BJ (cell line): ENCODE measurements around the gene DAD1. TPM values are rescaled to one million over a fixed set of nuclear protein-coding genes. Genes with fewer than 3 reads are reported as not detected.

Experiments
- CTCF ChIA-PET: fragments of 350-600 bp; formaldehyde crosslinking; extraction: SDS; loops from one replicate; lab custom pipeline; 2021; ENCODE audit warnings: antibody characterized with exemption, inconsistent platforms; lab: Yijun Ruan, JAX
- POLR2A ChIA-PET: fragments of 300-600 bp; sonication (Branson Sonifier 250); formaldehyde crosslinking; extraction: SDS; loops from one replicate; lab custom pipeline; 2021; ENCODE audit warnings: antibody characterized with exemption; lab: Charles Lee
- DNase-seq: peaks from one replicate; pipeline ENCODE4 v3.0.0-alpha.2; 2011; ENCODE audit warnings: low read depth
- H3K27me3 ChIP-seq: 2 replicates; pipeline ENCODE4 v1.6.0; 2011; ENCODE audit warnings: low read length; ENCODE audit not compliant: control insufficient read depth, insufficient read depth
- H3K36me3 ChIP-seq: 2 replicates; pipeline ENCODE4 v1.5.1; 2011; ENCODE audit warnings: low read length; ENCODE audit not compliant: control insufficient read depth, insufficient read depth
- H3K4me3 ChIP-seq: 2 replicates; pipeline ENCODE4 v1.5.1; 2011; ENCODE audit warnings: low read depth, mild to moderate bottlenecking, control low read depth, low read length
- polyA plus RNA-seq: library from polyadenylated mRNA; depleted of rRNA; stranded (reverse); fragments of >200 nt; gene quantifications from 2 replicates; pipeline ENCODE4 v1.2.3, GENCODE V29; 2011
- TF ChIP-seq, protein P1 (sequence below): IDR thresholded peaks from 2 replicates; pipeline ENCODE4 v1.5.1; 2011; ENCODE audit warnings: low read depth, mild to moderate bottlenecking, control low read depth, inconsistent platforms, low read length, moderate library complexity; ENCODE audit not compliant: insufficient read depth

Gene DAD1
- polyA plus RNA-seq, 1 experiment = 383 TPM

- TF ChIP-seq, protein P1, sequence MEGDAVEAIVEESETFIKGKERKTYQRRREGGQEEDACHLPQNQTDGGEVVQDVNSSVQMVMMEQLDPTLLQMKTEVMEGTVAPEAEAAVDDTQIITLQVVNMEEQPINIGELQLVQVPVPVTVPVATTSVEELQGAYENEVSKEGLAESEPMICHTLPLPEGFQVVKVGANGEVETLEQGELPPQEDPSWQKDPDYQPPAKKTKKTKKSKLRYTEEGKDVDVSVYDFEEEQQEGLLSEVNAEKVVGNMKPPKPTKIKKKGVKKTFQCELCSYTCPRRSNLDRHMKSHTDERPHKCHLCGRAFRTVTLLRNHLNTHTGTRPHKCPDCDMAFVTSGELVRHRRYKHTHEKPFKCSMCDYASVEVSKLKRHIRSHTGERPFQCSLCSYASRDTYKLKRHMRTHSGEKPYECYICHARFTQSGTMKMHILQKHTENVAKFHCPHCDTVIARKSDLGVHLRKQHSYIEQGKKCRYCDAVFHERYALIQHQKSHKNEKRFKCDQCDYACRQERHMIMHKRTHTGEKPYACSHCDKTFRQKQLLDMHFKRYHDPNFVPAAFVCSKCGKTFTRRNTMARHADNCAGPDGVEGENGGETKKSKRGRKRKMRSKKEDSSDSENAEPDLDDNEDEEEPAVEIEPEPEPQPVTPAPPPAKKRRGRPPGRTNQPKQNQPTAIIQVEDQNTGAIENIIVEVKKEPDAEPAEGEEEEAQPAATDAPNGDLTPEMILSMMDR = no peak
- DNase-seq = peak; percentile 77
- ChIA-PET POLR2A (no interaction called here), CTCF (interaction anchor here (0.8 to 2.0 kb wide), 3 partner anchors 9 to 20 kb away, joined by 3 to 6 read pairs (median 3); no protein-coding TSS in a partner anchor)
- H3K36me3 ChIP-seq = no peaks in the 10 kb centered on the region
- no peaks in the 10 kb centered on the region for H3K27me3 ChIP-seq
- no peak overlapping the region for H3K4me3 ChIP-seq
Measured at GRCh38 chr14:22536853-22537338, 52.1 kb downstream of the DAD1 start.

- Histone ChIP-seq H3K36me3 (no peaks in the 10 kb centered on the region), H3K27me3 (no peaks in the 10 kb centered on the region), H3K4me3 (no peak overlapping the region)
- ChIA-PET POLR2A (no interaction called here), CTCF (no interaction called here)
- DNase-seq = no peak
- TF ChIP-seq, protein P1 = no peak
Measured at GRCh38 chr14:22535916-22536315, 53.1 kb downstream of the DAD1 start.

DNA sequence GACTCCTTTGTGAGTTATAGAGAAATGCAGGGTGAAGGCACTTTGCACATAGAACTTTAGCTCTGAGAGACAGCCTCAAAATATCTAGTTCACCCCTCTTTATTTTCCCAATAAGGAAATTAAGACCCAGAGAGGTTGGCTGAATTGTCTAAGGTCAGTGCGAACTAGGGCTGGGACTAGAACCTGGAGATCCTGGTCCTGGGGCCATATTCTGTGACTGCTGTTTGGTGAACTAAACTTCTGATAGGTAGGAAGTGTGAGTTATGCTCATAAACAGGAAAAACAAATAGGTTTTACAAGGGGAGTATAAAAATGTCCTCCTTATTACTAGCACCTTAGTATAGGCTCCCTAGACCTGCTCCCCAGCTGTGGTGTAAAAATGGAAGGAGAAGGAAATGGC is 53.9 kb downstream of the DAD1 start:
- no peak for DNase-seq
- TF ChIP-seq, protein P1 = no peak
- H3K36me3 ChIP-seq = no peaks in the 10 kb centered on the region
- no peak overlapping the region for H3K4me3 ChIP-seq
- no peaks in the 10 kb centered on the region for H3K27me3 ChIP-seq
- ChIA-PET CTCF (interaction anchor here (1.0 kb wide), 1 partner anchor 143 kb away, joined by 4 read pairs; no protein-coding TSS in a partner anchor), POLR2A (no interaction called here)

DNA sequence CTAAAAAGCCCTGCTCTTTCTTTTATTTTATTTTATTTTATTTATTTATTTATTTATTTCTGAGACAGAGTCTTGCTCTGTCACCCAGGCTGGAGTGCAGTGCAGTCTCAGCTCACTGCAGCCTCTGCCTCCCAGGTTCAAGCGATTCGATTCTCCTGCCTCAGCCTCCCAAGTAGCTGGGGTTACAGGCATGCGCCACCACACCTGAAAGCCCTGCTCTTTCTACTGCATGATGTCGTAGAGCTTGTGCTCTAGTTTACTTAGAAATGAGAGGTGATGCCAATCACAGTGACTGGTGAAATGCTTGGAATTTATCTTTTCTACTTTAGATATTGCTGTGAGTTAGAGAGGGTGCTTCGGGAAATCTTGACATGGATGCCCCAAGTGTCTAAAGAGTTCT is 54.5 kb downstream of the DAD1 start:
- DNase-seq = no peak
- ChIA-PET POLR2A (no interaction called here), CTCF (interaction anchor here (0.7 to 1.1 kb wide), 3 partner anchors 8 to 142 kb away, joined by 3 to 4 read pairs (median 4); no protein-coding TSS in a partner anchor)
- Histone ChIP-seq H3K27me3 (no peaks in the 10 kb centered on the region), H3K4me3 (no peak overlapping the region), H3K36me3 (no peaks in the 10 kb centered on the region)
- TF ChIP-seq, protein P1 = no peak

GRCh38 chr14:22533739-22534359 is 55.2 kb downstream of the DAD1 start:
- CTCF ChIA-PET = interaction anchor here (0.7 to 1.1 kb wide), 3 partner anchors 9 to 14 kb away, joined by 3 to 4 read pairs (median 3); no protein-coding TSS in a partner anchor
- DNase-seq = no peak
- Histone ChIP-seq H3K4me3 (no peak overlapping the region), H3K27me3 (no peaks in the 10 kb centered on the region), H3K36me3 (no peaks in the 10 kb centered on the region)
- POLR2A ChIA-PET = no interaction called here
- TF ChIP-seq, protein P1 = no peak
